IMR-90 (cell line): ENCODE results near the gene HHLA2. TPM values are rescaled to one million over a fixed set of nuclear protein-coding genes. Genes with fewer than 3 reads are reported as not detected.

Experiments
- ATAC-seq: fragments of 200-7000 bp; cut with Tn5 transposase; 2 replicates; pipeline ENCODE4 v1.9.1; 2020; ENCODE audit warnings: low read depth, mild to moderate bottlenecking, moderate library complexity
- BruUV-seq: library from RNA; stranded (reverse); fragments of 400-500 nt; replicated peaks from 2 replicates; lab custom pipeline; 2021; lab: Mats Ljungman, UMichigan
- CTCF ChIA-PET: fragments of 300-600 bp; formaldehyde crosslinking; extraction: SDS; loops from one replicate; lab custom pipeline; 2021; ENCODE audit warnings: antibody characterized with exemption; lab: Yijun Ruan, JAX
- POLR2A ChIA-PET: fragments of 300-600 bp; sonication (Branson Sonifier 250); formaldehyde crosslinking; loops from one replicate; lab custom pipeline; 2022; ENCODE audit warnings: antibody characterized with exemption; ENCODE audit not compliant: unreplicated experiment; lab: Charles Lee
- DNase-seq: peaks from one replicate; pipeline ENCODE4 v3.0.0; 2013
- H2AFZ ChIP-seq: replicated peaks from 2 replicates; pipeline ENCODE3; 2013; ENCODE audit warnings: low read length, mild to moderate bottlenecking; ENCODE audit not compliant: poor library complexity
- H2AK5ac ChIP-seq: 2 replicates; pipeline ENCODE4 v1.6.1; 2013; ENCODE audit warnings: low read depth, low read length, inconsistent platforms
- H2AK9ac ChIP-seq: replicated peaks from 2 replicates; pipeline ENCODE3; 2013; ENCODE audit warnings: mild to moderate bottlenecking, low read depth, low read length, moderate library complexity; ENCODE audit not compliant: poor library complexity
- H2BK120ac ChIP-seq: 2 replicates; pipeline ENCODE4 v1.6.1; 2013; ENCODE audit warnings: low read depth, low read length, inconsistent platforms
- H2BK15ac ChIP-seq: 3 replicates; pipeline ENCODE4 v1.6.1; 2013; ENCODE audit warnings: low read depth, low read length, inconsistent platforms
- H2BK20ac ChIP-seq: 2 replicates; pipeline ENCODE4 v1.6.1; 2013; ENCODE audit warnings: low read depth, mild to moderate bottlenecking, inconsistent platforms, low read length, moderate library complexity
- H2BK5ac ChIP-seq: 2 replicates; pipeline ENCODE4 v1.6.1; 2013; ENCODE audit warnings: mild to moderate bottlenecking, low read depth, low read length, inconsistent platforms; ENCODE audit not compliant: poor library complexity, severe bottlenecking
- H3K14ac ChIP-seq: replicated peaks from 2 replicates; pipeline ENCODE4 v1.6.1; 2013; ENCODE audit warnings: low read depth, low read length, inconsistent platforms
- H3K18ac ChIP-seq: 2 replicates; pipeline ENCODE4 v1.6.1; 2013; ENCODE audit warnings: low read depth, low read length, control low read depth
- H3K23ac ChIP-seq: 2 replicates; pipeline ENCODE4 v1.6.1; 2013; ENCODE audit warnings: low read depth, low read length, inconsistent platforms
- H3K27ac ChIP-seq: 2 replicates; pipeline ENCODE4 v1.5.1; 2013; ENCODE audit warnings: mild to moderate bottlenecking, control low read depth, low read length; ENCODE audit not compliant: insufficient read depth
- H3K27me3 ChIP-seq: 2 replicates; pipeline ENCODE4 v1.6.1; 2013; ENCODE audit warnings: low read length; ENCODE audit not compliant: control insufficient read depth, insufficient read depth
- H3K36me3 ChIP-seq: 2 replicates; pipeline ENCODE4 v1.6.1; 2013; ENCODE audit warnings: low read length, mixed read lengths; ENCODE audit not compliant: control insufficient read depth, insufficient read depth
- H3K4ac ChIP-seq: 2 replicates; pipeline ENCODE4 v1.6.1; 2013; ENCODE audit warnings: low read depth, low read length, inconsistent platforms
- H3K4me1 ChIP-seq: 2 replicates; pipeline ENCODE4 v1.6.1; 2013; ENCODE audit warnings: low read length, mixed read lengths; ENCODE audit not compliant: control insufficient read depth, insufficient read depth
- H3K4me2 ChIP-seq: 2 replicates; pipeline ENCODE4 v1.6.1; 2013; ENCODE audit warnings: low read depth, mild to moderate bottlenecking, control low read depth, low read length, moderate library complexity
- H3K4me3 ChIP-seq: 2 replicates; pipeline ENCODE4 v1.5.1; 2013; ENCODE audit warnings: low read depth, mild to moderate bottlenecking, control low read depth, low read length, moderate library complexity; ENCODE audit not compliant: insufficient read depth
- H3K56ac ChIP-seq: 2 replicates; pipeline ENCODE4 v1.6.1; 2013; ENCODE audit warnings: low read length, inconsistent platforms; ENCODE audit not compliant: insufficient read depth; ENCODE audit errors: extremely low read depth
- H3K79me1 ChIP-seq, 2 experiments: 2 replicates each; pipeline ENCODE4 v1.6.1; 2013; ENCODE audit warnings: low read length in 2 of 2, inconsistent platforms in 1 of 2, low read depth in 1 of 2
- H3K9ac ChIP-seq: 2 replicates; pipeline ENCODE4 v1.6.1; 2013; ENCODE audit warnings: low read depth, low read length, control low read depth
- H3K9me1 ChIP-seq: 2 replicates; pipeline ENCODE4 v1.6.1; 2013; ENCODE audit warnings: low read length, inconsistent platforms; ENCODE audit not compliant: insufficient read depth
- H3K9me3 ChIP-seq: 2 replicates; pipeline ENCODE4 v1.6.1; 2013; ENCODE audit warnings: low read length; ENCODE audit not compliant: control insufficient read depth, insufficient read depth
- H4K20me1 ChIP-seq: 2 replicates; pipeline ENCODE4 v1.6.1; 2013; ENCODE audit warnings: low read length, inconsistent platforms; ENCODE audit not compliant: insufficient read depth
- H4K5ac ChIP-seq: 2 replicates; pipeline ENCODE4 v1.6.1; 2013; ENCODE audit warnings: mild to moderate bottlenecking, low read depth, low read length, control low read depth
- H4K8ac ChIP-seq, 2 experiments: 2 replicates each; pipeline ENCODE4 v1.6.1; 2013; ENCODE audit warnings: low read depth in 2 of 2, low read length in 2 of 2, control low read depth in 1 of 2, inconsistent platforms in 1 of 2
- H4K91ac ChIP-seq: 2 replicates; pipeline ENCODE4 v1.6.1; 2013; ENCODE audit warnings: low read depth, low read length, inconsistent platforms; ENCODE audit not compliant: insufficient read depth
- CHD1 ChIP-seq: IDR thresholded peaks from 2 replicates; pipeline ENCODE4 v1.6.1; 2012; ENCODE audit warnings: low read depth, low read length, improper control_type of control experiment
- FOS ChIP-seq: fragments of 150-350 bp; IDR thresholded peaks from 2 replicates; pipeline ENCODE4 v1.6.1; 2016; ENCODE audit warnings: low read depth, low read length
- MAFK ChIP-seq: IDR thresholded peaks from 2 replicates; pipeline ENCODE4 v1.6.1; 2012; ENCODE audit warnings: low read depth, low read length, improper control_type of control experiment
- MAZ ChIP-seq: IDR thresholded peaks from 2 replicates; pipeline ENCODE4 v1.6.1; 2012; ENCODE audit warnings: low read depth, mild to moderate bottlenecking, low read length, improper control_type of control experiment, moderate library complexity, borderline replicate concordance
- NFE2L2 ChIP-seq: fragments of 150-350 bp; IDR thresholded peaks from 2 replicates; pipeline ENCODE4 v1.6.1; 2016; ENCODE audit warnings: low read depth, mild to moderate bottlenecking, low read length
- RCOR1 ChIP-seq: IDR thresholded peaks from 2 replicates; pipeline ENCODE4 v1.6.1; 2012; ENCODE audit warnings: mild to moderate bottlenecking, low read length, improper control_type of control experiment; ENCODE audit not compliant: insufficient replicate concordance
- RFX5 ChIP-seq: IDR thresholded peaks from 2 replicates; pipeline ENCODE4 v1.8.0; 2012; ENCODE audit warnings: low read depth, mild to moderate bottlenecking, low read length, moderate library complexity
- WGBS, 2 experiments: methylation state at CpG; one replicate each; pipeline versions ENCODE4 v1.1.5 to v1.1.7; 2013; ENCODE audit warnings: missing lambda C conversion rate in 2 of 2; ENCODE audit not compliant: insufficient read length in 1 of 2; ENCODE audit errors: extremely low coverage in 2 of 2; 5-methylcytosine and 5-hydroxymethylcytosine counted together
- dilution Hi-C: fragments of 300-500 bp; cut with HindIII; formaldehyde crosslinking; loops from one replicate; pipeline ENCODE4 v1.14.3; 2018; ENCODE audit warnings: low sequenced_read_pairs; ENCODE audit not compliant: unreplicated experiment
- in situ Hi-C: fragments of 300-500 bp; cut with MboI; formaldehyde crosslinking; loops from 3 replicates; pipeline ENCODE4 v1.14.3; 2019; ENCODE audit warnings: low sequenced_read_pairs, inconsistent platforms, mixed read lengths
- intact Hi-C: fragments of 100-400 bp; cut with micrococcal nuclease; formaldehyde crosslinking; loops from 2 replicates; pipeline ENCODE4 v1.10.0; 2022
- polyA plus RNA-seq, 3 experiments: library from polyadenylated mRNA; depleted of rRNA; stranded (reverse); fragments of >200 nt; gene quantifications; 2 replicates each; pipeline ENCODE4 v1.2.3, GENCODE V29; 2012; ENCODE audit warnings: low replicate concordance in 1 of 3
- total RNA-seq: library from RNA; depleted of rRNA; stranded (reverse); fragments of >200 nt; gene quantifications from 2 replicates; pipeline ENCODE4 v1.2.3, GENCODE V29; 2012
- TF ChIP-seq, protein P1 (sequence below): fragments of 150-350 bp; IDR thresholded peaks from 2 replicates; pipeline ENCODE4 v1.6.1; 2017; ENCODE audit warnings: mild to moderate bottlenecking, antibody characterized with exemption, low read length, low read depth

Gene HHLA2
- total and polyA plus RNA-seq, 2 of the 4 experiments (the other 2 are of a cell fraction): not detected

DNA sequence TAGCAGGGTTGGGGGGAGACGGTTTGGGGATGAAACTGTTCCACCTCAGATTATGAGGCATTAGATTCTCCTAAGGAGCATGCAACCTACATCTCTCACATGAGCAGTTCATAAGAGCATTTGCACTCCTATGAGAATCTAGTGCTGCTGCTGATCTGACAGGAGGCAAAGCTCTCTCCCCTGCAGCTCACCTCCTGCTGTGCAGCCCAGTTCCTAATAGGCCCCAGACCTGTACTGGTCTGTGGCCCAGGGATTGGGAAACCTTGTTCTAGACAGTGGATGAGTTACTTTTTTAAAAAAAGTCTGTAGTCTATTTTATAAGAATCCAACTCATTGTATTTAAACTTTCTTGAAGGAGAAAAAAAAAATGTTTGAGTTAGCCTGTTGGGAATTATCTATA, 100.0 kb downstream of the HHLA2 start:
- H3K9ac ChIP-seq: no peak overlapping the region
- intact Hi-C loops: no loop called here
- ATAC-seq: no peak
- in situ Hi-C loops: no loop called here
- H3K4me1 ChIP-seq: no peaks in the 10 kb centered on the region
- no peaks in the 10 kb centered on the region for H3K9me3 ChIP-seq
- H4K91ac ChIP-seq: no peak overlapping the region
- H3K4ac ChIP-seq: no peak overlapping the region
- H3K18ac ChIP-seq: no peak overlapping the region
- H3K4me3 ChIP-seq: no peak overlapping the region
- no peak overlapping the region for H2BK15ac ChIP-seq
- no peaks in the 10 kb centered on the region for H3K36me3 ChIP-seq
- peaks cover 15% of the 10 kb centered on the region for H3K27me3 ChIP-seq
- TF ChIP-seq RFX5: no peak
- TF ChIP-seq RCOR1: no peak
- TF ChIP-seq, protein P1, sequence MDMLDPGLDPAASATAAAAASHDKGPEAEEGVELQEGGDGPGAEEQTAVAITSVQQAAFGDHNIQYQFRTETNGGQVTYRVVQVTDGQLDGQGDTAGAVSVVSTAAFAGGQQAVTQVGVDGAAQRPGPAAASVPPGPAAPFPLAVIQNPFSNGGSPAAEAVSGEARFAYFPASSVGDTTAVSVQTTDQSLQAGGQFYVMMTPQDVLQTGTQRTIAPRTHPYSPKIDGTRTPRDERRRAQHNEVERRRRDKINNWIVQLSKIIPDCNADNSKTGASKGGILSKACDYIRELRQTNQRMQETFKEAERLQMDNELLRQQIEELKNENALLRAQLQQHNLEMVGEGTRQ: no peak
- TF ChIP-seq MAZ: no peak
- TF ChIP-seq MAFK: no peak
- no peak for TF ChIP-seq CHD1
- no peak for TF ChIP-seq NFE2L2
- TF ChIP-seq FOS: no peak
- H3K4me2 ChIP-seq: no peak overlapping the region
- no peak overlapping the region for H3K27ac ChIP-seq
- H3K9me1 ChIP-seq: no peaks in the 10 kb centered on the region; the same call in 1 of the 2 replicates
- no peak overlapping the region for H2BK5ac ChIP-seq
- no peaks in the 10 kb centered on the region for H3K79me1 ChIP-seq
- H3K14ac ChIP-seq: no peak overlapping the region
- no peak for DNase-seq
- H2AK9ac ChIP-seq: no peak overlapping the region
- H3K56ac ChIP-seq: no peak overlapping the region
- H4K20me1 ChIP-seq: no peaks in the 10 kb centered on the region
- H4K8ac ChIP-seq: no peak overlapping the region
- POLR2A ChIA-PET: no interaction called here
- no peak overlapping the region for H2BK120ac ChIP-seq
- no CpG with 5 or more reads among the region's 1 CpG for WGBS, 2 experiments
- dilution Hi-C loops: no loop called here
- no peak overlapping the region for H3K23ac ChIP-seq
- H2AK5ac ChIP-seq: no peak overlapping the region
- BruUV-seq: no TSS peak
- H2BK20ac ChIP-seq: no peak overlapping the region
- H4K5ac ChIP-seq: no peak overlapping the region
- no peak overlapping the region for H2AFZ ChIP-seq
- CTCF ChIA-PET: interaction anchor here (1.0 kb wide), 1 partner anchor 81 kb away, joined by 3 read pairs; no protein-coding TSS in a partner anchor
